Trophoblast cell (in vitro differentiated cells and primary cell): Measurements from ENCODE around the gene C5orf34.
"Not testable (repeated sequence)": the region's sequence is repeated elsewhere in the genome, so short reads cannot be mapped to it uniquely, and the experiment has no call there.

ENCODE experiments used
- DNase-seq, 2 donors: peaks; one replicate each; pipeline ENCODE4 v3.0.0-alpha.2; 2016
- H2AFZ ChIP-seq: 2 replicates; pipeline ENCODE4 v1.6.1; 2013; ENCODE audit warnings: low read length, moderate library complexity, mild to moderate bottlenecking; ENCODE audit not compliant: insufficient read depth, poor library complexity
- H2AK5ac ChIP-seq: 2 replicates; pipeline ENCODE4 v1.6.1; 2013; ENCODE audit warnings: mild to moderate bottlenecking, low read length
- H2BK120ac ChIP-seq: 2 replicates; pipeline ENCODE4 v1.6.1; 2013; ENCODE audit warnings: low read length, mild to moderate bottlenecking, moderate library complexity; ENCODE audit not compliant: insufficient read depth, poor library complexity
- H2BK12ac ChIP-seq: 2 replicates; pipeline ENCODE4 v1.6.1; 2013; ENCODE audit warnings: mild to moderate bottlenecking, low read length, moderate library complexity
- H2BK5ac ChIP-seq: 2 replicates; pipeline ENCODE4 v1.6.1; 2013; ENCODE audit warnings: low read length, low read depth, moderate library complexity, mild to moderate bottlenecking; ENCODE audit not compliant: poor library complexity
- H3K14ac ChIP-seq: 2 replicates; pipeline ENCODE4 v1.6.1; 2013; ENCODE audit warnings: mild to moderate bottlenecking, low read length
- H3K18ac ChIP-seq: 2 replicates; pipeline ENCODE4 v1.6.1; 2013; ENCODE audit warnings: mild to moderate bottlenecking, low read length
- H3K23ac ChIP-seq: 2 replicates; pipeline ENCODE4 v1.6.1; 2013; ENCODE audit warnings: low read length
- H3K27ac ChIP-seq: 2 replicates; pipeline ENCODE4 v1.5.1; 2013; ENCODE audit warnings: low read depth, mild to moderate bottlenecking, inconsistent platforms, low read length, moderate library complexity
- H3K27me3 ChIP-seq: 2 replicates; pipeline ENCODE4 v1.6.1; 2013; ENCODE audit warnings: inconsistent platforms, mild to moderate bottlenecking, low read length, moderate library complexity; ENCODE audit not compliant: insufficient read depth
- H3K36me3 ChIP-seq, 2 experiments: 1 replicate in 1 of 2; 2 replicates in 1 of 2; pipeline ENCODE4 v1.6.1; 2013; ENCODE audit warnings: low read length in 2 of 2, mild to moderate bottlenecking in 2 of 2, moderate library complexity in 1 of 2; ENCODE audit not compliant: insufficient read depth in 2 of 2, control insufficient read depth in 1 of 2
- H3K4ac ChIP-seq: 2 replicates; pipeline ENCODE4 v1.6.1; 2013; ENCODE audit warnings: low read depth, mild to moderate bottlenecking, low read length, moderate library complexity
- H3K4me1 ChIP-seq, 2 experiments: 1 replicate in 1 of 2; 2 replicates in 1 of 2; pipeline ENCODE4 v1.6.1; 2013; ENCODE audit warnings: low read length in 2 of 2, mild to moderate bottlenecking in 2 of 2, moderate library complexity in 1 of 2; ENCODE audit not compliant: insufficient read depth in 2 of 2, control insufficient read depth in 1 of 2
- H3K4me2 ChIP-seq: 2 replicates; pipeline ENCODE4 v1.6.1; 2013; ENCODE audit warnings: inconsistent platforms, mild to moderate bottlenecking, low read length, moderate library complexity
- H3K4me3 ChIP-seq: 2 replicates; pipeline ENCODE4 v1.5.1; 2013; ENCODE audit warnings: mild to moderate bottlenecking, low read depth, low read length, inconsistent platforms
- H3K79me1 ChIP-seq: one replicate; pipeline ENCODE4 v1.6.1; 2013; ENCODE audit warnings: low read length
- H3K79me2 ChIP-seq: 2 replicates; pipeline ENCODE4 v1.6.1; 2013; ENCODE audit warnings: low read length, mild to moderate bottlenecking; ENCODE audit not compliant: control insufficient read depth, insufficient read depth, poor library complexity
- H3K9ac ChIP-seq: 2 replicates; pipeline ENCODE4 v1.6.1; 2013; ENCODE audit warnings: mild to moderate bottlenecking, low read length
- H3K9me3 ChIP-seq: 2 replicates; pipeline ENCODE4 v1.6.1; 2013; ENCODE audit warnings: low read depth, mild to moderate bottlenecking, control low read depth, inconsistent platforms, low read length; ENCODE audit not compliant: insufficient read depth
- H4K12ac ChIP-seq: 2 replicates; pipeline ENCODE4 v1.6.1; 2013; ENCODE audit warnings: low read depth, mild to moderate bottlenecking, low read length, moderate library complexity
- H4K8ac ChIP-seq: 2 replicates; pipeline ENCODE4 v1.6.1; 2013; ENCODE audit warnings: low read depth, mild to moderate bottlenecking, low read length, moderate library complexity
- H4K91ac ChIP-seq: one replicate; pipeline ENCODE4 v1.6.1; 2013; ENCODE audit warnings: low read depth, mild to moderate bottlenecking, low read length, moderate library complexity
- WGBS: extraction: QIAGEN DNeasy Blood & Tissue Kit; methylation state at CpG from one replicate; pipeline ENCODE4 v1.1.7; 2013; ENCODE audit warnings: missing lambda C conversion rate; ENCODE audit not compliant: insufficient read length, insufficient coverage; ENCODE audit errors: extremely low coverage; 5-methylcytosine and 5-hydroxymethylcytosine counted together

Gene C5orf34

DNA sequence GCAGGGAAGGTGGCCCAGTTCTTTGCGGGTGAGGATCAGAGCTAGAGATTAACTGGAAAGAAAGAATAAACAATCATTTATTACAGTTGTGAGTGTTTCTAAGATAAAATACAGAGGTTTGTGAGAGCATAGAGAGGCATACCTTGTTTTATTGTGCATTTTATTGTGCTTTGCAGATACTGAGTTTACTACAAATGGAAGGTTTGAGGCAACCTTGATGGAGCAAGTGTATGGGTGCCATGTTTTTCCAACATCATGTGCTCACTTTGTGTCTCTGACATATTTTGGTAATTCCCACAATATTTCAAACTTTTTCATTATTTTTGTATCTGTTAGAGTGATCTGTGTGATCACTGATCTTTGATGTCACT lies 715 bp upstream of the C5orf34 start:
- peak overlapping the region; percentile 46 for H4K8ac ChIP-seq
- H2AK5ac ChIP-seq: no peak overlapping the region
- peak overlapping the region; percentile 77 for H3K4me2 ChIP-seq
- no peak overlapping the region for H4K91ac ChIP-seq
- DNase-seq: no peak
- no peak overlapping the region for H3K23ac ChIP-seq
- H2AFZ ChIP-seq: no peak overlapping the region
- no peaks in the 10 kb centered on the region for H3K9me3 ChIP-seq
- no peak overlapping the region for H3K18ac ChIP-seq
- H3K4me3 ChIP-seq: no peak overlapping the region
- no peak overlapping the region for H3K27ac ChIP-seq
- WGBS: no CpG with 5 or more reads among the region's 1 CpG
- H4K12ac ChIP-seq: no peak overlapping the region
- peaks cover 0 to 3% of the 10 kb centered on the region in 2 experiments for H3K36me3 ChIP-seq
- H3K27me3 ChIP-seq: no peaks in the 10 kb centered on the region
- no peak overlapping the region for H3K9ac ChIP-seq
- no peak overlapping the region for H3K14ac ChIP-seq
- no peaks in the 10 kb centered on the region for H3K79me2 ChIP-seq
- no peak overlapping the region for H2BK5ac ChIP-seq
- no peak overlapping the region for H2BK120ac ChIP-seq
- H3K4me1 ChIP-seq: peaks cover 0 to 2% of the 10 kb centered on the region in 2 experiments
- peaks cover 3% of the 10 kb centered on the region for H3K79me1 ChIP-seq
- H3K4ac ChIP-seq: no peak overlapping the region
- no peak overlapping the region for H2BK12ac ChIP-seq

DNA sequence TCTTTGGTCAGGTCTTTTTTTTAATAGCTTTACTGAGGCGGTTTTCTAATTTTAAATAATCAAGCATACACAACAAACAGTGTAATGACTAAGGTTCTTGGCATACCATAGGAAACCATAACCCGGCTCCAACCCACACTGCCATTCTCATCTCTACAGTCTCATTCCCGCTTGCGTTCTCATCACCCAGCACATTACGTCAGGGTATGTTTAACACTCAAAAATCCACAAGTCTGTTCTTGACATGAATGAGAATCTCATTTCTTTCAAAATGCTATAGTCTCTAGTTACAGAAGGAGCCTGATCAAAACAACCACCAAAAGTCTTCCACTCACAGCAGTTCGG lies 505 bp downstream of the C5orf34 start:
- H3K9me3 ChIP-seq: no peaks in the 10 kb centered on the region
- peak overlapping the region; percentile 74 for H3K4me2 ChIP-seq
- no peak overlapping the region for H3K18ac ChIP-seq
- H2BK5ac ChIP-seq: peak overlapping the region; percentile 75
- H2AK5ac ChIP-seq: no peak overlapping the region
- H3K9ac ChIP-seq: peak overlapping the region; percentile 28
- H3K4ac ChIP-seq: no peak overlapping the region
- peak overlapping the region; percentile 86 for H4K8ac ChIP-seq
- peak overlapping the region; percentile 35 for H3K14ac ChIP-seq
- DNase-seq: peak; percentile 52 to 73
- WGBS: no CpG with 5 or more reads among the region's 6 CpGs
- no peaks in the 10 kb centered on the region for H3K27me3 ChIP-seq
- H3K36me3 ChIP-seq: peaks cover 0 to 3% of the 10 kb centered on the region in 2 experiments
- H4K12ac ChIP-seq: peak overlapping the region; percentile 35
- H3K79me1 ChIP-seq: peaks cover 3% of the 10 kb centered on the region
- H2BK12ac ChIP-seq: no peak overlapping the region
- no peaks in the 10 kb centered on the region for H3K79me2 ChIP-seq
- no peak overlapping the region for H4K91ac ChIP-seq
- peak overlapping the region; percentile 58 for H2AFZ ChIP-seq
- H3K27ac ChIP-seq: peak overlapping the region; percentile 50
- H2BK120ac ChIP-seq: peak overlapping the region; percentile 55
- H3K23ac ChIP-seq: no peak overlapping the region
- H3K4me3 ChIP-seq: peak overlapping the region; percentile 72
- peaks cover 0 to 2% of the 10 kb centered on the region in 2 experiments for H3K4me1 ChIP-seq

DNA sequence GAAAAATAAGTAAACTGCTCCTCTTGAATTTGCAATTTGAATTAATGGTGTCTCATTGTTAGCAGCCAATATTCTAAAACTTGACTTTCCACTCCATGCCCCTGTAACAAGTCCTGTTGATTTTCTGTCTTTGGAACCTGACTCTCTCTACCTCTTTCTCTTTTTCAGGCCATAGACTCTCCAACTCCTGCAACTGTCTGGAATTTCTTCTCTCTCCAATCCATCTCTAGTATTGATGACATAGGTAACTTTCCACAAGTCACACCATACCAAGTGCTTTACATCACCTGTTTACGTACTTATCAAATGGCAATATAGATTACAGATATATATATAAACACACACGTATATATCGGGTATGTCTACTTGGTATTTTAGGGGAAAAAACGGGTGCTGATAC lies 923 bp downstream of the C5orf34 start:
- Histone ChIP-seq H3K36me3 (peaks cover 0 to 3% of the 10 kb centered on the region in 2 experiments), H3K4me1 (peaks cover 0 to 2% of the 10 kb centered on the region in 2 experiments), H4K8ac (no peak overlapping the region), H2BK120ac (no peak overlapping the region), H2AK5ac (no peak overlapping the region), H2BK5ac (no peak overlapping the region), H3K27me3 (no peaks in the 10 kb centered on the region), H2AFZ (no peak overlapping the region), H3K4me3 (no peak overlapping the region), H3K9me3 (no peaks in the 10 kb centered on the region), H3K27ac (no peak overlapping the region), H3K4me2 (peak overlapping the region; percentile 74), H3K9ac (no peak overlapping the region), H3K79me2 (no peaks in the 10 kb centered on the region), H3K79me1 (peaks cover 3% of the 10 kb centered on the region), H3K14ac (no peak overlapping the region), H3K4ac (no peak overlapping the region), H4K91ac (no peak overlapping the region), H3K18ac (no peak overlapping the region), H3K23ac (no peak overlapping the region), H2BK12ac (no peak overlapping the region), H4K12ac (no peak overlapping the region)
- no CpG with 5 or more reads among the region's 4 CpGs for WGBS
- DNase-seq: no peak

DNA sequence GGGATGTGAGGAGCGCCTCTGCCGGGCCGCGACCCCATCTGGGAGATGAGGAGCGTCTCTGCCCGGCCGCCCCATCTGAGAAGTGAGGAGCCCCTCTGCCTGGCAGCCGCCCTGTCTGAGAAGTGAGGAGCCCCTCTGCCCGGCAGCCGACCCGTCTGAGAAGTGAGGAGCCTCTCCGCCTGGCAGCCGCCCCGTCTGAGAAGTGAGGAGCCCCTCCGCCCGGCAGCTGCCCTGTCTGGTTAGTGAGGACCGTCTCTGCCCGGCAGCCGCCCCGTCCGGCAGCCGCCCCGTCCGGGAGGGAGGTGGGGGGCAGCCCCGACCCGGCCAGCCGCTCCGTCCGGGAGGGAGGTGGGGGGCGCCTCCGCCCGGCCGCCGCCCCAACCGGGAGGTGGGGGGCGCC lies 3.9 kb downstream of the C5orf34 start:
- not testable (repeated sequence) for H3K4me1 ChIP-seq, H3K9ac ChIP-seq, H3K27me3 ChIP-seq, H2AFZ ChIP-seq, H3K18ac ChIP-seq, H2BK12ac ChIP-seq, H3K27ac ChIP-seq, H3K9me3 ChIP-seq, H4K12ac ChIP-seq, H2AK5ac ChIP-seq, H3K14ac ChIP-seq, H4K91ac ChIP-seq, H4K8ac ChIP-seq, H3K79me2 ChIP-seq, H3K36me3 ChIP-seq, H3K23ac ChIP-seq, H3K79me1 ChIP-seq, H3K4me3 ChIP-seq, DNase-seq, H2BK120ac ChIP-seq, H2BK5ac ChIP-seq, H3K4me2 ChIP-seq, H3K4ac ChIP-seq
- WGBS: no CpG with 5 or more reads among the region's 36 CpGs
